ENCODE data around the gene TIMM50.

TIMM50 gene

DNA sequence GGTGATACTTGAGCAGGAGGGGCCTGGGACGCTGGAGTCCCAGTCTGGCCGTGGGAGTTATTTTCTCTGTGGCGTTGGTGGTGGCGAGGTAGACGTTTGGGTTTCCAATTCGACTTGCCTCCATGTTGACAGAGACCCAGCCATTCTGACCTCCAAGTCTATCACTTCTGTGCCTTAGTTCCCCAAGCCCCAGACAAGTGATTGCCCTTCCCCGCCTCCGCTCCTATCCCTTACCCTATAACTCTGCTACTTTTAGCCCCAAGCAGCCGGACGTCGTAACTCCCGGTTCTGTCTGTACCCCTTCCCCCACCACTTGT, 549 bp downstream of the TIMM50 start:
- H3K4me3 ChIP-seq (replicated peaks in 1 of 2; ENCODE audit: low read depth in 2 of 2, low read length in 2 of 2): peak overlapping the region; percentile 99 to 100
- TF ChIP-seq, protein P1, sequence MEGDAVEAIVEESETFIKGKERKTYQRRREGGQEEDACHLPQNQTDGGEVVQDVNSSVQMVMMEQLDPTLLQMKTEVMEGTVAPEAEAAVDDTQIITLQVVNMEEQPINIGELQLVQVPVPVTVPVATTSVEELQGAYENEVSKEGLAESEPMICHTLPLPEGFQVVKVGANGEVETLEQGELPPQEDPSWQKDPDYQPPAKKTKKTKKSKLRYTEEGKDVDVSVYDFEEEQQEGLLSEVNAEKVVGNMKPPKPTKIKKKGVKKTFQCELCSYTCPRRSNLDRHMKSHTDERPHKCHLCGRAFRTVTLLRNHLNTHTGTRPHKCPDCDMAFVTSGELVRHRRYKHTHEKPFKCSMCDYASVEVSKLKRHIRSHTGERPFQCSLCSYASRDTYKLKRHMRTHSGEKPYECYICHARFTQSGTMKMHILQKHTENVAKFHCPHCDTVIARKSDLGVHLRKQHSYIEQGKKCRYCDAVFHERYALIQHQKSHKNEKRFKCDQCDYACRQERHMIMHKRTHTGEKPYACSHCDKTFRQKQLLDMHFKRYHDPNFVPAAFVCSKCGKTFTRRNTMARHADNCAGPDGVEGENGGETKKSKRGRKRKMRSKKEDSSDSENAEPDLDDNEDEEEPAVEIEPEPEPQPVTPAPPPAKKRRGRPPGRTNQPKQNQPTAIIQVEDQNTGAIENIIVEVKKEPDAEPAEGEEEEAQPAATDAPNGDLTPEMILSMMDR (IDR thresholded peaks at IDR 0.05; ENCODE audit: low read depth, low read length): no peak

DNA sequence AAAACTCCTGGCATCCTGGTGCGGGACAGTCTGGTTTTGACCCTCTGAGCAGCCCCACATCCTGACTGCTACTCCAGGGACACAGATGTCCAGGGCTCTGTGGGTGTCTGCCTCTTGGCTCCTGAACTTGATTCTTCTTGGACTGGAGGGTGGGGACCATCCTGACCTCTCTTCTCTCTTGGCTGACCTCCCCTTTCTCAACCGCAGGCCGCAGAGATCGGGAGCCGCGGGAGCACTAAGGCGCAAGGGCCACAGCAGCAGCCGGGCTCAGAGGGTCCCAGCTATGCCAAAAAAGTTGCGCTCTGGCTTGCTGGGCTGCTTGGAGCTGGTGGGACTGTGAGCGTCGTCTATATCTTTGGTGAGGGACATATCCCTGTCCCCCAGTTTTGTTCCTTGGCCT, 1.0 kb downstream of the TIMM50 start:
- H3K4me3 ChIP-seq (replicated peaks in 1 of 2; ENCODE audit: low read depth in 2 of 2, low read length in 2 of 2): peak overlapping the region; percentile 99 to 100
- TF ChIP-seq, protein P1 (IDR thresholded peaks at IDR 0.05; ENCODE audit: low read depth, low read length): no peak
- DNase-seq (ENCODE audit: low read depth in 2 of 2): no peak

More for the DNA sequence above, 549 bp downstream of the TIMM50 start:
- no peak for DNase-seq (ENCODE audit: low read depth in 2 of 2)

DNA sequence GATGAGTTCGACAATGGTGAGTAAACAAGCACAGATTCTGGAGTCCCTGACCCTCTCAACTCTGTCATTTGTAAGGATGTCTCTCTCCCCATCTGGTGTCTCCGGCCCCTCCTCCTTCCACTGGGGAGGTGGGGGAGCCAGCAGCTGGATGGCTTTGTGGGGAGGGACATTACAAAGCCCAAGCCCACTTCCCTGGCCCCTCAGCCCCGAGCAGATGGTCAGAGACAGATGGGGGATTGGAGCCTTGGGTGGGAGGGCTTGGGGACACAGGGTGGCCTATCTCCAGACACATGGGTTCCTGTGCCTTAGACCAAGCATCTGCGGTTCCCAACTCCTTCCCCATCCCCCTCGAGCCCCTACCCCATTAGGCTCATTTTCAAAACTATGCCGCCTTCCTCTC, 2.5 kb downstream of the TIMM50 start:
- H3K4me3 ChIP-seq (replicated peaks in 1 of 2; ENCODE audit: low read depth in 2 of 2, low read length in 2 of 2): no peak overlapping the region
- no peak for DNase-seq (ENCODE audit: low read depth in 2 of 2)
- TF ChIP-seq, protein P1 (IDR thresholded peaks at IDR 0.05; ENCODE audit: low read depth, low read length): no peak

DNA sequence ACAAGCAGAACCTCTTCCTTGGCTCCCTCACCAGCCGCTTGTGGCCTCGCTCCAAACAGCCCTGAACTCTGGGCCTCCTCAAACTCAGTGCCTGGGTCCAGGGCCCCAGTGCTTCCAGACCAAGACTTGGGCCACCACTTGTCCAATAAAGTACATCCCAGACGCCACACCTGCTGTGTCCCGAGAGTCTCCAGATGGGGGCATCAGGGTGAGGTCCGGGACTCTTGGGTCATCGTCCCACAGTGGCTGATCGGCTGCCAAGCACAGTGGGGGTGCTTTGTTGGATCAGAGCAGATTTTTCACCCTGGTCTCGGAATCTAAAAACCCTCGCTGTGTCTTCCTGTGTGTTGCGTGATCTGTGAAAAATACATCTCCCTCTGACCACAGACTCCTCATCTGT, 9.1 kb downstream of the TIMM50 start:
- TF ChIP-seq, protein P1 (IDR thresholded peaks at IDR 0.05; ENCODE audit: low read depth, low read length): no peak
- DNase-seq (ENCODE audit: low read depth in 2 of 2): no peak
- no peak overlapping the region for H3K4me3 ChIP-seq (replicated peaks in 1 of 2; ENCODE audit: low read depth in 2 of 2, low read length in 2 of 2)

DNA sequence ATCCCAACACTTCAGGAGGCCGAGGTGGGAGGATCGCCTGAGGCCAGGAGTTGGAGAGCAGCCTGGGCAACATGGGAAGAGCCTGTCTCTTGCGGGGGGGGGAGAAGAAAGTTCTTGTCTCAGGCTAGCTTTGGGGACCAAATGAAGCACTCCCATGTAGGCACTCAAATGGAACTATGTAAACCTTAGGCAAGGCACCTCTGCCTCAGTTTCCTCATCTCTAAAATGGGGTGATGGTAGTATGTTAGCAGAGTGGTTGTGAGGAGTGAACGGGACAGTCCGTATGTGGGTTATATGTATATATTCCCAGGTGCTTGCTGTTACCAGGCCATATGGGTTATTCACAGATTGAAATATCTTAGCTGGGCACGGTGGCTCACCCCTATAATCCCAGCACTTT, 11.6 kb downstream of the TIMM50 start:
- DNase-seq (ENCODE audit: low read depth in 2 of 2): no peak
- H3K4me3 ChIP-seq (replicated peaks in 1 of 2; ENCODE audit: low read depth in 2 of 2, low read length in 2 of 2): no peak overlapping the region
- TF ChIP-seq, protein P1 (IDR thresholded peaks at IDR 0.05; ENCODE audit: low read depth, low read length): no peak

DNA sequence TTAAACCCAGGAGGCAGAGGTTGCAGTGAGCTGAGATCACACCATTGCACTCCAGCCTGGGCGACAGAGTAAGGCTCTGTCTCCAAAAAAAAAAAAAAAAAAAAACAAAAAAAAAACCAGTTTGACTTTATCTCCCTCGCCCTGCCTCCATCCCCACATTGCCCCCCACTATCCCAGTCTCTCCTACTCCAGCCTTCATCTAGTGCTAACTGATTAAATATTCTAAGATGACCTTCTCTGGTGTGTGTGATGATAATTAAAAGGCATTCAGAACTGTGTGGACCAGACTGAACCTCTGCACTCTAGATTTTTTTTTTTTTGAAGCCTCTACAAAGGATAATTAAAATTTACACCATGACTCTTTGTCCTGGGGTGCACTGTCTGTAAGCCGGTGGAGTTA, 12.2 kb downstream of the TIMM50 start:
- DNase-seq (ENCODE audit: low read depth in 2 of 2): no peak
- no peak overlapping the region for H3K4me3 ChIP-seq (replicated peaks in 1 of 2; ENCODE audit: low read depth in 2 of 2, low read length in 2 of 2)
- TF ChIP-seq, protein P1 (IDR thresholded peaks at IDR 0.05; ENCODE audit: low read depth, low read length): no peak

DNA sequence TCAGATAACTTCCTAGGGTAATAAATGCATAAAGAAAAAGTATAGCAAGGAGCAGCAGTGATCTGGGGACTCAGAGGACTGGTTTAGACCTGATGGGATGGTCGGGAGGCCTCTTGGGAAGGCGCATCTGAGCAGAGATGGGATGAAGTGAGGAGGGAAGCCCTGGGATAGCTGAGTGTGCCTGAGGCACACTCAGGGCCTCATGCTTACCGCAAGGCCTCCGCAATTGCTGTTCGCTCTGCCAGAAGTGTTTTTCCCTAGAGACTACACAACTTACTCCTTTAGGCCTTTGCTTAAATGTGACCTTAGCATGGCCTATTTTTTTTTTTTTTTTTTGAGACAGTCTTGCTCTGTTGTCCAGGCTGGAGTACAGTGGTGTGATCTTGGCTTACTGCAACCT, 14.0 kb downstream of the TIMM50 start:
- TF ChIP-seq, protein P1 (IDR thresholded peaks at IDR 0.05; ENCODE audit: low read depth, low read length): no peak
- DNase-seq (ENCODE audit: low read depth in 2 of 2): no peak
- H3K4me3 ChIP-seq (replicated peaks in 1 of 2; ENCODE audit: low read depth in 2 of 2, low read length in 2 of 2): no peak overlapping the region

Measured in cardiac fibroblast (primary cell).